Measurements from ENCODE around the gene MRPL28. TPM values are rescaled to one million over a fixed set of nuclear protein-coding genes. Genes with fewer than 3 reads are reported as not detected.

The MRPL28 gene
- total RNA-seq, 4 donors from 2014 or later: 47.7 to 93.5 (median 55.8) TPM

Other genes starting within 250 kb of the MRPL28 start
- gene NPRL3, start 231.9 kb downstream of the MRPL28 start, total RNA-seq: 10 to 100 TPM in 3 of 4 donors, 1 to 10 TPM in 1; 6.5 to 15.7 (median 13.9) TPM
- gene HBZ, start 217.9 kb downstream of the MRPL28 start, total RNA-seq: not detected
- 1 to 10 TPM in 1 of 4 donors, not detected in 3; 3.0 TPM for gene HBM, start 204.6 kb downstream of the MRPL28 start, total RNA-seq
- gene HBA2, start 197.7 kb downstream of the MRPL28 start, total RNA-seq: 10 to 100 TPM in 3 of 4 donors, not detected in 1; 40.9 to 72.6 (median 57.7) TPM
- gene HBA1, start 193.9 kb downstream of the MRPL28 start, total RNA-seq: 10 to 100 TPM in 3 of 4 donors, not detected in 1; 15.5 to 96.7 (median 53.1) TPM
- gene HBQ1, start 190.1 kb downstream of the MRPL28 start, total RNA-seq: not detected
- 100 to 1,000 TPM in 1 of 4 donors, 10 to 100 TPM in 3; 34.7 to 112 (median 59.6) TPM for gene LUC7L, start 141.1 kb downstream of the MRPL28 start, total RNA-seq
- gene FAM234A, start 135.7 kb downstream of the MRPL28 start, total RNA-seq: 100 to 1,000 TPM in 2 of 4 donors, 10 to 100 TPM in 2; 54.5 to 123 (median 93.2) TPM
- 10 to 100 TPM in 2 of 4 donors, 1 to 10 TPM in 2; 3.0 to 11.5 (median 10.1) TPM for gene RGS11, start 94.6 kb downstream of the MRPL28 start, total RNA-seq
- gene ARHGDIG, start 89.9 kb downstream of the MRPL28 start, total RNA-seq: 1 to 10 TPM; 1.2 to 2.7 (median 1.8) TPM
- gene PDIA2, start 87.4 kb downstream of the MRPL28 start, total RNA-seq: under 1 TPM in 2 of 4 donors, not detected in 2; 0.81 to 0.93 TPM
- gene AXIN1, start 17.8 kb downstream of the MRPL28 start, total RNA-seq: 10 to 100 TPM; 26.0 to 58.8 (median 32.9) TPM
- gene PGAP6, start 11.4 kb upstream of the MRPL28 start, total RNA-seq: 10 to 100 TPM; 19.9 to 47.6 (median 24.3) TPM
- 100 to 1,000 TPM in 3 of 4 donors, 10 to 100 TPM in 1; 61.1 to 169 (median 136) TPM for gene NME4, start 26.7 kb upstream of the MRPL28 start, total RNA-seq
- gene DECR2, start 31.3 kb upstream of the MRPL28 start, total RNA-seq: 10 to 100 TPM; 11.7 to 25.4 (median 19.9) TPM
- 10 to 100 TPM; 47.4 to 88.9 (median 58.6) TPM for gene RAB11FIP3, start 55.1 kb upstream of the MRPL28 start, total RNA-seq
- 10 to 100 TPM; 21.8 to 42.7 (median 29.2) TPM for gene CAPN15, start 157.2 kb upstream of the MRPL28 start, total RNA-seq
- gene PRR35, start 189.9 kb upstream of the MRPL28 start, total RNA-seq: not detected
- 1 to 10 TPM in 2 of 4 donors, under 1 TPM in 2; 0.47 to 2.9 (median 0.87) TPM for gene NHLRC4, start 196.5 kb upstream of the MRPL28 start, total RNA-seq
- gene PIGQ, start 199.4 kb upstream of the MRPL28 start, total RNA-seq: 10 to 100 TPM; 30.4 to 42.4 (median 36.8) TPM
- gene RAB40C, start 219.5 kb upstream of the MRPL28 start, total RNA-seq: 10 to 100 TPM; 17.7 to 28.3 (median 22.1) TPM

Data from gastroesophageal sphincter (tissue), 4 donors.